Upper lobe of right lung (tissue), 1 donor: Measurements from ENCODE around the gene MAFG. TPM values are rescaled to one million over a fixed set of nuclear protein-coding genes. Genes with fewer than 3 reads are reported as not detected.

Experiments used
- ATAC-seq: fragments of 200-7000 bp; cut with Tn5 transposase; one replicate; pipeline ENCODE4 v1.9.1; 2020; ENCODE audit warnings: mild to moderate bottlenecking, moderate library complexity
- DNase-seq: peaks from one replicate; pipeline ENCODE4 v3.0.0-alpha.2; 2020
- H3K27ac ChIP-seq: fragments of 200-600 bp; one replicate; pipeline ENCODE4 v1.8.0; 2022
- H3K27me3 ChIP-seq: fragments of 200-600 bp; one replicate; pipeline ENCODE4 v1.8.0; 2022; ENCODE audit warnings: mild to moderate bottlenecking
- H3K36me3 ChIP-seq: fragments of 200-600 bp; one replicate; pipeline ENCODE4 v1.8.0; 2022
- H3K4me1 ChIP-seq: fragments of 200-600 bp; one replicate; pipeline ENCODE4 v1.8.0; 2022
- H3K4me3 ChIP-seq: fragments of 200-600 bp; one replicate; pipeline ENCODE4 v1.8.0; 2022; ENCODE audit warnings: mild to moderate bottlenecking
- H3K9me3 ChIP-seq: fragments of 200-600 bp; one replicate; pipeline ENCODE4 v1.8.0; 2022
- CTCF ChIP-seq: fragments of 200-600 bp; IDR thresholded peaks from one replicate; pipeline ENCODE4 v1.8.0; 2022; ENCODE audit warnings: antibody characterized with exemption
- intact Hi-C: fragments of 100-400 bp; cut with DNase I; formaldehyde crosslinking; loops from one replicate; pipeline ENCODE4 v1.11.0; 2022
- total RNA-seq: library from RNA; stranded (reverse); fragmentation: NEBNext Ultra II Directional; extraction: Animal tissue kit (Norgen Biotek cat#: 25700); gene quantifications from one replicate; pipeline ENCODE4 v1.2.1, GENCODE V29; 2021
- donor health status: DM: no; HTN: yes; CAD: no; lungs with severe emphysema.

Gene MAFG
- total RNA-seq, 1 donor from 2014 or later, result 35.9 TPM

- Histone ChIP-seq H3K4me3 (peak overlapping the region; percentile 39), H3K4me1 (peaks cover 36% of the 10 kb centered on the region), H3K27ac (peak overlapping the region; percentile 68), H3K9me3 (no peaks in the 10 kb centered on the region), H3K36me3 (peaks cover 15% of the 10 kb centered on the region), H3K27me3 (no peaks in the 10 kb centered on the region)
- peak; percentile 85 for DNase-seq
- intact Hi-C loops, result no loop called here
- no peak for TF ChIP-seq CTCF
- ATAC-seq, result peak; percentile 45
Measured at GRCh38 chr17:81923302-81924260, 4.0 kb downstream of the MAFG start.

GRCh38 chr17:81922566-81923301, 4.8 kb downstream of the MAFG start:
- Histone ChIP-seq H3K27me3 (no peaks in the 10 kb centered on the region), H3K4me3 (no peak overlapping the region), H3K9me3 (no peaks in the 10 kb centered on the region), H3K4me1 (peaks cover 36% of the 10 kb centered on the region), H3K36me3 (peaks cover 15% of the 10 kb centered on the region), H3K27ac (peak overlapping the region; percentile 68)
- TF ChIP-seq CTCF, result no peak
- ATAC-seq (no peak), DNase-seq (no peak)
- intact Hi-C loops, result no loop called here

- ATAC-seq (no peak), DNase-seq (no peak)
- peaks cover 15% of the 10 kb centered on the region for H3K36me3 ChIP-seq
- no peak overlapping the region for H3K27ac ChIP-seq
- no peak overlapping the region for H3K4me3 ChIP-seq
- TF ChIP-seq CTCF, result no peak
- H3K27me3 ChIP-seq, result no peaks in the 10 kb centered on the region
- peaks cover 38% of the 10 kb centered on the region for H3K4me1 ChIP-seq
- no peaks in the 10 kb centered on the region for H3K9me3 ChIP-seq
- intact Hi-C loops, result no loop called here
Measured at GRCh38 chr17:81921996-81922565, 5.5 kb downstream of the MAFG start.

DNA sequence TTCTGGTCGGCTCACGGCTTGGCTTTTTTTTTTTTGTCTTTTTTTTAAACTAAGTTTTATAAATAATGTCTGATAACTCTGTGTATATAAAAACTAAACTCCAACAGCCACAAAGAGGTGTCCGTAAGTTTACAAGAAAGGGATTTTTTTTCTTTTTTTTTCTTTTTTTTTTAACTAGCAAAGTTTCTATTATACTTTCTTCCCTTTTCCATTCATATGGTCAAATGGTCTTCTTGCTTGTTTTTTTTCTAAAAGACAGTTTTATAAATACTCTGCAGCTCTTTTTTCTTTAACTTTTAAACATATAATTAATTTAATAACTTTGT, 6.0 kb downstream of the MAFG start:
- no peaks in the 10 kb centered on the region for H3K27me3 ChIP-seq
- DNase-seq (no peak), ATAC-seq (no peak)
- no peak overlapping the region for H3K4me3 ChIP-seq
- peaks cover 15% of the 10 kb centered on the region for H3K36me3 ChIP-seq
- no peaks in the 10 kb centered on the region for H3K9me3 ChIP-seq
- no peak overlapping the region for H3K27ac ChIP-seq
- no peak for TF ChIP-seq CTCF
- peaks cover 44% of the 10 kb centered on the region for H3K4me1 ChIP-seq
- intact Hi-C loops, result no loop called here

DNA sequence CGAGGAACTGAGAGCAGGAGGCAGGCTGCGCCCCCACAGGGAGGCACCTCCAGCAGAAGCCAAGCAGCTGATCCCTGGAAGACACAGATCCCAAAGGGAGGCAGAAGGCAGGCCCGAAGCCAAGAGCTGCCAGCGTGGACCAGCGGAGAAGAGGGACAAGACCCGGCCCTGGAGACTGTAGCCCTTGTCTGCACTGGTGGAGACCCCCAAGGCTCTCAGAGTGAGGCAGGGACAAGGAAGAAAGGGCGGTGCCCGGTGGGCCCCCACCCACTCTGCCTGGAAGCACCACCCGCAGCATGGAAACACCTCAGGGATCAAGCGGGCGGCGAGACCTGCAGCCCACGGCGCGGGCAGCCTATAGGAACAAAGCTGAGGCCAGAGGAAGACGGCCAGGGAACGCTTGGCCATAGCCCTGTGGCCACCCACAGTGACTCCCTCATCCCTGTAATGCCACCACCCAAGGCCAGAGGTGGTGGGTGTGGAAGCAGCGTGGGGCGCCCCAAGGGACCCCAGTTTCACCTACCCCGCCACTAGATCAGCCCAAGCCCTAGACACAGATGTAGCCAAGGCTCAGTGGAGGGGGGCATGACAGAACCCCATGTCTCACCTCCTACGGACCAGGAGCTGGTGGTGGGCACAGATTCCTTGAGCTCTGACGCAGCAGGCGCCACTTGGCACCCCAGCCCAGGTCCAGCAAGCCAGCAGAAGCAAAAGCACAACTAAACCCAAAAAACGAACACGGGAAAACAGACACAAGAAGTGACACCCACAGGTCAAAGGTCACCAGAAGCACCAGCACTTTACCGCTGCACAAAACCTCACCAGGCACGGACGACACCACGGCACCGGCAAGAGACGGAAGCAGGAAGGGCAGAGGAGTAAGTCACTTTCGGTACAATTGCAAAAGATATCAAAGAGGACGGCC, 6.7 kb downstream of the MAFG start:
- Histone ChIP-seq H3K9me3 (no peaks in the 10 kb centered on the region), H3K27me3 (no peaks in the 10 kb centered on the region), H3K4me3 (no peak overlapping the region), H3K4me1 (peaks cover 45% of the 10 kb centered on the region), H3K36me3 (peaks cover 15% of the 10 kb centered on the region), H3K27ac (no peak overlapping the region)
- intact Hi-C loops, result no loop called here
- TF ChIP-seq CTCF, result no peak
- DNase-seq (no peak), ATAC-seq (no peak)
